ENCODE results near the gene PPM1A.

- no peak for TF ChIP-seq POLR2A (IDR thresholded peaks at IDR 0.05; ENCODE audit: low read length)
- no peak for TF ChIP-seq GATA1 (IDR thresholded peaks at IDR 0.05; ENCODE audit: low read depth, low read length)
These were observed 876 bp upstream of the PPM1A start for GRCh38 chr14:60247994-60248696.
